ENCODE measurements around the gene NR2E1. TPM values are rescaled to one million over a fixed set of nuclear protein-coding genes. Genes with fewer than 3 reads are reported as not detected.
A peak's percentile ranks its signal among the peaks of the same experiment; 100 is the strongest.

NR2E1 gene
- total RNA-seq, 2 donors from 2014 or later: not detected

GRCh38 chr6:108176281-108177089 lies 10.7 kb downstream of the NR2E1 start:
- DNase-seq: no peak
- TF ChIP-seq CTCF (conservative IDR thresholded peaks at IDR 0.05): no peak
- Histone ChIP-seq H3K9ac (ENCODE audit: extremely low read depth, low read length, poor library complexity, severe bottlenecking) (no peak overlapping the region), H3K27me3 (ENCODE audit: control insufficient read depth, insufficient read depth, low read length, poor library complexity, severe bottlenecking) (peaks cover 100% of the 10 kb centered on the region), H3K36me3 (ENCODE audit: control insufficient read depth, insufficient read depth, low read length) (no peaks in the 10 kb centered on the region), H3K4me3 (ENCODE audit: low read length) (peak overlapping the region; percentile 75), H3K4me1 (ENCODE audit: control insufficient read depth, insufficient read depth, low read length) (peaks cover 3% of the 10 kb centered on the region), H3K27ac (ENCODE audit: low read depth, low read length) (no peak overlapping the region), H3K9me3 (ENCODE audit: control insufficient read depth, low read length) (no peaks in the 10 kb centered on the region)
- H3K36me3 Mint-ChIP-seq (ENCODE audit: low read depth): no peaks in the 10 kb centered on the region
- WGBS, 2 experiments (ENCODE audit: insufficient coverage in 1 of 2, insufficient read length in 1 of 2): 7 to 9% methylated on average over 14 to 46 of the region's 46 CpGs
- H3K9me3 Mint-ChIP-seq: no peaks in the 10 kb centered on the region
- peaks cover 8% of the 10 kb centered on the region for H3K4me1 Mint-ChIP-seq
- peak overlapping the region; percentile 44 for H3K4me3 Mint-ChIP-seq
- H3K27ac Mint-ChIP-seq: no peak overlapping the region
- peaks cover 98% of the 10 kb centered on the region for H3K27me3 Mint-ChIP-seq (ENCODE audit: insufficient read depth)

GRCh38 chr6:108179741-108180140 lies 13.9 kb downstream of the NR2E1 start:
- Mint-ChIP-seq H3K4me1 (peaks cover 8% of the 10 kb centered on the region), H3K27me3 (ENCODE audit: insufficient read depth) (peaks cover 93% of the 10 kb centered on the region), H3K9me3 (no peaks in the 10 kb centered on the region), H3K27ac (no peak overlapping the region), H3K36me3 (ENCODE audit: low read depth) (no peaks in the 10 kb centered on the region), H3K4me3 (no peak overlapping the region)
- Histone ChIP-seq H3K9ac (ENCODE audit: extremely low read depth, low read length, poor library complexity, severe bottlenecking) (no peak overlapping the region), H3K36me3 (ENCODE audit: control insufficient read depth, insufficient read depth, low read length) (no peaks in the 10 kb centered on the region), H3K27ac (ENCODE audit: low read depth, low read length) (no peak overlapping the region), H3K4me3 (ENCODE audit: low read length) (no peak overlapping the region), H3K9me3 (ENCODE audit: control insufficient read depth, low read length) (no peaks in the 10 kb centered on the region), H3K27me3 (ENCODE audit: control insufficient read depth, insufficient read depth, low read length, poor library complexity, severe bottlenecking) (peaks cover 85% of the 10 kb centered on the region), H3K4me1 (ENCODE audit: control insufficient read depth, insufficient read depth, low read length) (no peaks in the 10 kb centered on the region)
- DNase-seq: no peak
- 15% methylated on average over 4 of the region's 4 CpGs; no CpG with 5 or more reads in 1 of the 2 experiments for WGBS, 2 experiments (ENCODE audit: insufficient coverage in 1 of 2, insufficient read length in 1 of 2)
- no peak for TF ChIP-seq CTCF (conservative IDR thresholded peaks at IDR 0.05)

GRCh38 chr6:108180266-108180665 lies 14.4 kb downstream of the NR2E1 start:
- no peaks in the 10 kb centered on the region for H3K9me3 Mint-ChIP-seq
- no peaks in the 10 kb centered on the region for H3K4me1 ChIP-seq (ENCODE audit: control insufficient read depth, insufficient read depth, low read length)
- H3K27ac Mint-ChIP-seq: no peak overlapping the region
- no peaks in the 10 kb centered on the region for H3K9me3 ChIP-seq (ENCODE audit: control insufficient read depth, low read length)
- no peaks in the 10 kb centered on the region for H3K36me3 Mint-ChIP-seq (ENCODE audit: low read depth)
- no peak for DNase-seq
- H3K4me3 ChIP-seq (ENCODE audit: low read length): no peak overlapping the region
- H3K9ac ChIP-seq (ENCODE audit: extremely low read depth, low read length, poor library complexity, severe bottlenecking): no peak overlapping the region
- no peak overlapping the region for H3K27ac ChIP-seq (ENCODE audit: low read depth, low read length)
- 41% methylated on average over 1 of the region's 1 CpG; no CpG with 5 or more reads in 1 of the 2 experiments for WGBS, 2 experiments (ENCODE audit: insufficient coverage in 1 of 2, insufficient read length in 1 of 2)
- no peak for TF ChIP-seq CTCF (conservative IDR thresholded peaks at IDR 0.05)
- H3K27me3 Mint-ChIP-seq (ENCODE audit: insufficient read depth): peaks cover 92% of the 10 kb centered on the region
- no peak overlapping the region for H3K4me3 Mint-ChIP-seq
- no peaks in the 10 kb centered on the region for H3K36me3 ChIP-seq (ENCODE audit: control insufficient read depth, insufficient read depth, low read length)
- peaks cover 8% of the 10 kb centered on the region for H3K4me1 Mint-ChIP-seq
- peaks cover 85% of the 10 kb centered on the region for H3K27me3 ChIP-seq (ENCODE audit: control insufficient read depth, insufficient read depth, low read length, poor library complexity, severe bottlenecking)
